PC-3 (cell line): ENCODE data around the gene TMEM256.

Experiments
- CTCF ChIP-seq: fragments of 300-600 bp; sonication (generic); conservative IDR thresholded peaks from 2 replicates; pipeline ENCODE4 v1.5.1; 2017; ENCODE audit warnings: antibody characterized with exemption, low read depth, mild to moderate bottlenecking, low read length
- EZH2 ChIP-seq: fragments of 300-600 bp; sonication (generic); IDR thresholded peaks from one replicate; pipeline ENCODE4 v1.6.1; 2017; ENCODE audit warnings: antibody characterized with exemption, mild to moderate bottlenecking, low read length; ENCODE audit not compliant: unreplicated experiment

- TF ChIP-seq CTCF (no peak), EZH2 (no peak)
Measured at GRCh38 chr17:7392696-7393612, 10.9 kb downstream of the TMEM256 start.
